Keratinocyte (primary cell): ENCODE data around the gene ADNP2. TPM values are rescaled to one million over a fixed set of nuclear protein-coding genes. Genes with fewer than 3 reads are reported as not detected.

Experiments used
- DNase-seq: peaks from one replicate; pipeline ENCODE4 v3.0.0-alpha.2; 2011; ENCODE audit warnings: low read depth, missing footprints, low spot score
- FAIRE-seq: peaks from 2 replicates; lab custom pipeline; 2011; peaks lifted over from hg19 to GRCh38; lab: Jason Lieb, UNC
- H2AFZ ChIP-seq: 2 replicates; pipeline ENCODE4 v1.6.0; 2012; ENCODE audit warnings: low read length, control low read depth, inconsistent platforms; ENCODE audit not compliant: control insufficient read depth
- H3K27ac ChIP-seq: 2 replicates; pipeline ENCODE4 v1.5.1; 2011; ENCODE audit warnings: low read length; ENCODE audit not compliant: control insufficient read depth, insufficient read depth
- H3K27me3 ChIP-seq: 3 replicates; pipeline ENCODE4 v1.6.0; 2011; ENCODE audit warnings: low read length; ENCODE audit not compliant: control insufficient read depth, insufficient read depth; ENCODE audit errors: extremely low read depth
- H3K36me3 ChIP-seq, 2 experiments: 2 replicates in 1 of 2; 3 replicates in 1 of 2; pipeline ENCODE4 v1.5.1; 2011; ENCODE audit warnings: low read length in 2 of 2, mild to moderate bottlenecking in 1 of 2; ENCODE audit not compliant: control insufficient read depth in 2 of 2, insufficient read depth in 2 of 2; ENCODE audit errors: extremely low read depth in 1 of 2
- H3K4me1 ChIP-seq: 3 replicates; pipeline ENCODE4 v1.5.1; 2011; ENCODE audit warnings: low read length; ENCODE audit not compliant: control insufficient read depth, insufficient read depth; ENCODE audit errors: extremely low read depth
- H3K4me2 ChIP-seq: 3 replicates; pipeline ENCODE4 v1.6.0; 2011; ENCODE audit warnings: low read depth, low read length; ENCODE audit not compliant: control insufficient read depth, insufficient read depth; ENCODE audit errors: extremely low read depth
- H3K4me3 ChIP-seq, 3 experiments: fragments of 200-600 bp in 1 of 3; sonication (generic) in 1 of 3; 2 replicates in 2 of 3; 3 replicates in 1 of 3; pipeline ENCODE4 v1.5.1; 2011 to 2016; ENCODE audit warnings: low read length in 3 of 3, mild to moderate bottlenecking in 3 of 3, control low read depth in 2 of 3, inconsistent platforms in 1 of 3, low read depth in 1 of 3, mixed read lengths in 1 of 3, mixed run types in 1 of 3, moderate library complexity in 1 of 3; ENCODE audit not compliant: control insufficient read depth in 2 of 3, insufficient read depth in 2 of 3; ENCODE audit errors: extremely low read depth in 1 of 3
- H3K79me2 ChIP-seq: 2 replicates; pipeline ENCODE4 v1.6.0; 2012; ENCODE audit warnings: low read length; ENCODE audit not compliant: control insufficient read depth, insufficient read depth
- H3K9ac ChIP-seq: 3 replicates; pipeline ENCODE4 v1.6.0; 2011; ENCODE audit warnings: low read length; ENCODE audit not compliant: control insufficient read depth, insufficient read depth; ENCODE audit errors: extremely low read depth
- H3K9me1 ChIP-seq: 3 replicates; pipeline ENCODE4 v1.6.0; 2011; ENCODE audit warnings: low read length; ENCODE audit not compliant: control insufficient read depth, insufficient read depth; ENCODE audit errors: extremely low read depth
- H3K9me3 ChIP-seq: 2 replicates; pipeline ENCODE4 v1.5.1; 2012; ENCODE audit warnings: low read depth, low read length; ENCODE audit not compliant: control insufficient read depth
- H4K20me1 ChIP-seq: 3 replicates; pipeline ENCODE4 v1.6.0; 2011; ENCODE audit warnings: low read length; ENCODE audit not compliant: control insufficient read depth, insufficient read depth; ENCODE audit errors: extremely low read depth
- EZH2 ChIP-seq: IDR thresholded peaks from one replicate; pipeline ENCODE4 v1.6.1; 2012; ENCODE audit warnings: inconsistent platforms, mild to moderate bottlenecking, low read length, moderate library complexity
- dilution Hi-C: fragments of 300-500 bp; cut with MboI; formaldehyde crosslinking; loops from one replicate; pipeline ENCODE4 v1.7.0; 2020; ENCODE audit warnings: low sequenced_read_pairs; ENCODE audit not compliant: extremely low pct_ligation_motif_present
- polyA plus RNA-seq, 5 experiments: library from polyadenylated mRNA; depleted of rRNA in 3 of 5; stranded (reverse) in 3 of 5; stranded (forward) in 1 of 5; unstranded in 1 of 5; fragments of >200 nt; gene quantifications; 1 replicate in 1 of 5; 2 replicates in 3 of 5; 3 replicates in 1 of 5; pipeline versions ENCODE4 v1.2.1 to v1.2.3, GENCODE V29; 2011 to 2012; ENCODE audit warnings: missing spikeins in 2 of 5, low read depth in 1 of 5, low replicate concordance in 1 of 5
- TF ChIP-seq, protein P1 (sequence below), 3 experiments: IDR thresholded peaks in 1 of 3; conservative IDR thresholded peaks in 1 of 3; optimal IDR thresholded peaks in 1 of 3; 2 replicates in 2 of 3; 3 replicates in 1 of 3; pipeline versions ENCODE3 to v1.5.1; 2011; ENCODE audit warnings: low read length in 3 of 3, mild to moderate bottlenecking in 3 of 3, moderate library complexity in 2 of 3, control low read depth in 1 of 3, inconsistent platforms in 1 of 3; ENCODE audit not compliant: insufficient read depth in 2 of 3; ENCODE audit errors: extremely low read depth in 1 of 3

Gene ADNP2
- polyA plus RNA-seq, 1 donor (not counting 4 experiments of a cell fraction or from before 2014, with no cell fraction given), result 11.3 TPM

- TF ChIP-seq, protein P1, sequence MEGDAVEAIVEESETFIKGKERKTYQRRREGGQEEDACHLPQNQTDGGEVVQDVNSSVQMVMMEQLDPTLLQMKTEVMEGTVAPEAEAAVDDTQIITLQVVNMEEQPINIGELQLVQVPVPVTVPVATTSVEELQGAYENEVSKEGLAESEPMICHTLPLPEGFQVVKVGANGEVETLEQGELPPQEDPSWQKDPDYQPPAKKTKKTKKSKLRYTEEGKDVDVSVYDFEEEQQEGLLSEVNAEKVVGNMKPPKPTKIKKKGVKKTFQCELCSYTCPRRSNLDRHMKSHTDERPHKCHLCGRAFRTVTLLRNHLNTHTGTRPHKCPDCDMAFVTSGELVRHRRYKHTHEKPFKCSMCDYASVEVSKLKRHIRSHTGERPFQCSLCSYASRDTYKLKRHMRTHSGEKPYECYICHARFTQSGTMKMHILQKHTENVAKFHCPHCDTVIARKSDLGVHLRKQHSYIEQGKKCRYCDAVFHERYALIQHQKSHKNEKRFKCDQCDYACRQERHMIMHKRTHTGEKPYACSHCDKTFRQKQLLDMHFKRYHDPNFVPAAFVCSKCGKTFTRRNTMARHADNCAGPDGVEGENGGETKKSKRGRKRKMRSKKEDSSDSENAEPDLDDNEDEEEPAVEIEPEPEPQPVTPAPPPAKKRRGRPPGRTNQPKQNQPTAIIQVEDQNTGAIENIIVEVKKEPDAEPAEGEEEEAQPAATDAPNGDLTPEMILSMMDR (optimal IDR thresholded peaks at IDR 0.05 in 1 of 3, IDR thresholded peaks at IDR 0.05 in 1 of 3, conservative IDR thresholded peaks at IDR 0.05 in 1 of 3; ENCODE audit: extremely low read depth in 1 of 3, insufficient read depth in 2 of 3, low read length in 3 of 3), result no peak
- no peak for TF ChIP-seq EZH2
- Histone ChIP-seq H3K36me3 (no peaks in the 10 kb centered on the region), H4K20me1 (no peaks in the 10 kb centered on the region), H3K9ac (no peak overlapping the region), H3K27me3 (no peaks in the 10 kb centered on the region), H3K79me2 (peaks cover 14% of the 10 kb centered on the region), H3K27ac (no peak overlapping the region), H3K9me1 (peaks cover 6% of the 10 kb centered on the region), H3K4me2 (no peak overlapping the region), H3K4me3 (no peak overlapping the region), H2AFZ (no peak overlapping the region), H3K9me3 (no peaks in the 10 kb centered on the region), H3K4me1 (peaks cover 31% of the 10 kb centered on the region)
- FAIRE-seq (no peak), DNase-seq (no peak)
- dilution Hi-C loops, result no loop called here
These were observed 74.4 kb downstream of the ADNP2 start for GRCh38 chr18:80183273-80184050.

DNA sequence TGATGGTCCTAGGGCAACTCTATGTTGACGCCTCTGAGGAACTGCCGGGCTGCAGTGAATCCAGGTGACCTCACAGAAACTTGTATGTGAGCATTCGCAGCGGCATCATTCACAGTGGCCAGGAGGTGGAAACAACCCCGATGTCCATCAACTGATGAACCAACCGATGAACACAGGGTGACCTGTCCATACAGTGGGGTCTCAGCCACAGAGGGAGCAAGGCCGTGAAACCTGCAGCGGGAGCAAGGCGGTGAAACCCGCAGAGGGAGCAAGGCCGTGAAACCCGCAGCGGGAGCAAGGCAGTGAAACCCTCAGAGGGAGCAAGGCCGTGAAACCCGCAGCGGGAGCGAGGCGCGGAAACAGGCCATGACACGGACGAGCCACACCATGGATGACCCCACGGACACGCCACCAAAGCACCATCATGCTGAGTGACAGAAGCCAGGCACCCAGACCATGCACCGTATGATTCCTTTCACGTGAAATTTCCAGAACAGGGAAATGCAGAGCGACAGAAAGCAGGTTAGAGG, 75.2 kb downstream of the ADNP2 start:
- Histone ChIP-seq H2AFZ (no peak overlapping the region), H3K9ac (no peak overlapping the region), H3K9me3 (no peaks in the 10 kb centered on the region), H4K20me1 (no peaks in the 10 kb centered on the region), H3K4me1 (peaks cover 22% of the 10 kb centered on the region), H3K9me1 (peaks cover 4% of the 10 kb centered on the region), H3K27ac (no peak overlapping the region), H3K27me3 (no peaks in the 10 kb centered on the region), H3K79me2 (peaks cover 14% of the 10 kb centered on the region), H3K36me3 (peaks cover 0 to 1% of the 10 kb centered on the region in 2 experiments), H3K4me2 (no peak overlapping the region), H3K4me3 (no peak overlapping the region)
- dilution Hi-C loops, result no loop called here
- DNase-seq, result no peak
- no peak for FAIRE-seq
- TF ChIP-seq, protein P1 (optimal IDR thresholded peaks at IDR 0.05 in 1 of 3, IDR thresholded peaks at IDR 0.05 in 1 of 3, conservative IDR thresholded peaks at IDR 0.05 in 1 of 3; ENCODE audit: extremely low read depth in 1 of 3, insufficient read depth in 2 of 3, low read length in 3 of 3), result no peak
- TF ChIP-seq EZH2, result no peak
